Caco-2 (cell line): ENCODE measurements around the gene ACACA. TPM values are rescaled to one million over a fixed set of nuclear protein-coding genes. Genes with fewer than 3 reads are reported as not detected.
A peak's percentile ranks its signal among the peaks of the same experiment; 100 is the strongest.

Source experiments
- BruUV-seq: library from RNA; stranded (reverse); fragments of 400-500 nt; replicated peaks from 2 replicates; lab custom pipeline; 2021; lab: Mats Ljungman, UMichigan
- CTCF ChIA-PET: fragments of 300-600 bp; sonication (Branson Sonifier 250); formaldehyde crosslinking; loops from one replicate; lab custom pipeline; 2022; ENCODE audit warnings: antibody characterized with exemption; lab: Charles Lee
- POLR2A ChIA-PET: fragments of 300-600 bp; sonication (Branson Sonifier 250); formaldehyde crosslinking; loops from one replicate; lab custom pipeline; 2022; ENCODE audit warnings: antibody characterized with exemption; lab: Charles Lee
- DNase-seq, 2 experiments: peaks; one replicate each; pipeline versions ENCODE4 v3.0.0 to v3.0.0-alpha.2; 2020 to 2022
- H3K27me3 ChIP-seq: replicated peaks from 2 replicates; pipeline ENCODE4 v1.6.0; 2011; ENCODE audit warnings: low read length; ENCODE audit not compliant: control insufficient read depth, insufficient read depth
- H3K36me3 ChIP-seq: 2 replicates; pipeline ENCODE4 v1.5.1; 2011; ENCODE audit warnings: low read length; ENCODE audit not compliant: control insufficient read depth, insufficient read depth
- H3K4me1 ChIP-seq: fragments of 250-450 bp; sonication (Bioruptor Pico); 2 replicates; pipeline ENCODE4 v1.5.1; 2020; ENCODE audit warnings: mild to moderate bottlenecking
- H3K4me3 ChIP-seq: 2 replicates; pipeline ENCODE4 v1.5.1; 2011; ENCODE audit warnings: low read depth, mild to moderate bottlenecking, control low read depth, low read length
- H3K9me3 ChIP-seq: fragments of 250-450 bp; sonication (Bioruptor Pico); 2 replicates; pipeline ENCODE4 v1.5.1; 2020; ENCODE audit warnings: mild to moderate bottlenecking, moderate library complexity
- H3K27ac Mint-ChIP-seq: one replicate; pipeline ENCODE4 v1.8.0; 2022; ENCODE audit warnings: mixed read lengths; ENCODE audit not compliant: unreplicated experiment
- H3K27me3 Mint-ChIP-seq: one replicate; pipeline ENCODE4 v1.8.0; 2022; ENCODE audit warnings: mixed read lengths; ENCODE audit not compliant: insufficient read depth, unreplicated experiment
- H3K36me3 Mint-ChIP-seq: one replicate; pipeline ENCODE4 v1.8.0; 2022; ENCODE audit warnings: mild to moderate bottlenecking, mixed read lengths; ENCODE audit not compliant: insufficient read depth, unreplicated experiment
- H3K4me1 Mint-ChIP-seq: one replicate; pipeline ENCODE4 v1.8.0; 2022; ENCODE audit warnings: low read depth, mixed read lengths; ENCODE audit not compliant: unreplicated experiment
- H3K4me3 Mint-ChIP-seq: one replicate; pipeline ENCODE4 v1.8.0; 2022; ENCODE audit warnings: mild to moderate bottlenecking, moderate library complexity, mixed read lengths; ENCODE audit not compliant: unreplicated experiment
- H3K9me3 Mint-ChIP-seq: one replicate; pipeline ENCODE4 v1.8.0; 2022; ENCODE audit warnings: mixed read lengths; ENCODE audit not compliant: unreplicated experiment
- intact Hi-C: fragments of 100-400 bp; cut with micrococcal nuclease; formaldehyde crosslinking; loops from one replicate; pipeline ENCODE4 v1.10.0; 2022; ENCODE audit not compliant: unreplicated experiment
- total RNA-seq: library from RNA; stranded (reverse); gene quantifications from 2 replicates; pipeline ENCODE4 v1.2.3, GENCODE V29; 2022
- TF ChIP-seq, protein P1 (sequence below), 2 experiments: fragments of 200-600 bp in 1 of 2; IDR thresholded peaks; 1 replicate in 1 of 2; 2 replicates in 1 of 2; pipeline versions ENCODE4 v1.5.1 to v1.8.0; 2011 to 2022; ENCODE audit warnings: antibody characterized with exemption in 1 of 2, control low read depth in 1 of 2, inconsistent platforms in 1 of 2, low read depth in 1 of 2, low read length in 1 of 2, mild to moderate bottlenecking in 1 of 2, moderate library complexity in 1 of 2; ENCODE audit not compliant: insufficient read depth in 1 of 2, severe bottlenecking in 1 of 2, unreplicated experiment in 1 of 2

ACACA gene
- total RNA-seq, 1 experiment from 2014 or later, result 108 TPM

DNA sequence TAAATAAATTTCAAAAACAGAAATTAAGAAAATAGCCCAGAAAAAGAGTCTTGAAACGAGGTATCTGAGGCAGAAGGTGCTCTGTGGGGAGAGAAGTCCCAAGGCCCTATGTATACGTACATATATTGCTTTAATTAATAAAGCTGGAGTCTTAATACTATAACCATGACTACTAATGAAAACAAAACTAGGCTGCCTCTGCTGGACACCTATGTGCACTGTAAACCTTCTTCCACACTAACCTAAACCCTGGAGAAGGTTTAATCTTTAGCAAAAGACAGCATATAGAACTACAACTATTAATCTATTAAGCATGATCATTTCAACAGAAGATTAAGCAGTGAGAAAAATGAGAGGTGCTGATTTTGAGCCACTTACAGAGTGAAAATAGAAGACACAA is 184.8 kb downstream of the ACACA start:
- DNase-seq, result no peak
- TF ChIP-seq, protein P1, sequence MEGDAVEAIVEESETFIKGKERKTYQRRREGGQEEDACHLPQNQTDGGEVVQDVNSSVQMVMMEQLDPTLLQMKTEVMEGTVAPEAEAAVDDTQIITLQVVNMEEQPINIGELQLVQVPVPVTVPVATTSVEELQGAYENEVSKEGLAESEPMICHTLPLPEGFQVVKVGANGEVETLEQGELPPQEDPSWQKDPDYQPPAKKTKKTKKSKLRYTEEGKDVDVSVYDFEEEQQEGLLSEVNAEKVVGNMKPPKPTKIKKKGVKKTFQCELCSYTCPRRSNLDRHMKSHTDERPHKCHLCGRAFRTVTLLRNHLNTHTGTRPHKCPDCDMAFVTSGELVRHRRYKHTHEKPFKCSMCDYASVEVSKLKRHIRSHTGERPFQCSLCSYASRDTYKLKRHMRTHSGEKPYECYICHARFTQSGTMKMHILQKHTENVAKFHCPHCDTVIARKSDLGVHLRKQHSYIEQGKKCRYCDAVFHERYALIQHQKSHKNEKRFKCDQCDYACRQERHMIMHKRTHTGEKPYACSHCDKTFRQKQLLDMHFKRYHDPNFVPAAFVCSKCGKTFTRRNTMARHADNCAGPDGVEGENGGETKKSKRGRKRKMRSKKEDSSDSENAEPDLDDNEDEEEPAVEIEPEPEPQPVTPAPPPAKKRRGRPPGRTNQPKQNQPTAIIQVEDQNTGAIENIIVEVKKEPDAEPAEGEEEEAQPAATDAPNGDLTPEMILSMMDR (IDR thresholded peaks at IDR 0.05; ENCODE audit: insufficient read depth in 1 of 2, low read depth in 1 of 2, low read length in 1 of 2, severe bottlenecking in 1 of 2, unreplicated experiment in 1 of 2), result peak in 1 of 2 experiments; percentile 12
- CTCF ChIA-PET, result no interaction called here
- Mint-ChIP-seq H3K4me1 (peaks cover 5% of the 10 kb centered on the region), H3K9me3 (no peaks in the 10 kb centered on the region), H3K27me3 (no peaks in the 10 kb centered on the region), H3K4me3 (no peak overlapping the region), H3K36me3 (peaks cover 63% of the 10 kb centered on the region), H3K27ac (no peak overlapping the region)
- Histone ChIP-seq H3K36me3 (peaks cover 2% of the 10 kb centered on the region; the same call in 1 of the 2 replicates), H3K27me3 (no peaks in the 10 kb centered on the region), H3K4me3 (no peak overlapping the region), H3K9me3 (no peaks in the 10 kb centered on the region), H3K4me1 (no peaks in the 10 kb centered on the region)
- intact Hi-C loops, result no loop called here
- POLR2A ChIA-PET, result no interaction called here
- no TSS peak for BruUV-seq

DNA sequence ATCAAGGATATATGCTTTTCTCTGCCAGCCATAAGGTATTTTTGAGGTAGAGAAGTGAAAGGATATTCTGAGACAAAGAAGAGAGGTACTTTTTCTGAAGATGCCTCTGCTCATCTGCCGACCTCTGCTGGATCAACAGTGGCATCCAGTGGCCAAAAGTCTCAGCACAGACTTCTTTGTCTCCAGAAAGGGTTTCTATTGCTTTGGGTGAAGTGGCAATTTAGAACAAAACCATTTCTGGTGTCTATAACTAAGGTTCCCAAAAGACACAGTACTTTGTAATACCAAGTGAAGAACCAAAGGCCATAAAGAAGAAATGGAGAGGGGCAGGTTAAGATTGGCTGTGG is 186.1 kb downstream of the ACACA start:
- H3K36me3 Mint-ChIP-seq, result peaks cover 70% of the 10 kb centered on the region

DNA sequence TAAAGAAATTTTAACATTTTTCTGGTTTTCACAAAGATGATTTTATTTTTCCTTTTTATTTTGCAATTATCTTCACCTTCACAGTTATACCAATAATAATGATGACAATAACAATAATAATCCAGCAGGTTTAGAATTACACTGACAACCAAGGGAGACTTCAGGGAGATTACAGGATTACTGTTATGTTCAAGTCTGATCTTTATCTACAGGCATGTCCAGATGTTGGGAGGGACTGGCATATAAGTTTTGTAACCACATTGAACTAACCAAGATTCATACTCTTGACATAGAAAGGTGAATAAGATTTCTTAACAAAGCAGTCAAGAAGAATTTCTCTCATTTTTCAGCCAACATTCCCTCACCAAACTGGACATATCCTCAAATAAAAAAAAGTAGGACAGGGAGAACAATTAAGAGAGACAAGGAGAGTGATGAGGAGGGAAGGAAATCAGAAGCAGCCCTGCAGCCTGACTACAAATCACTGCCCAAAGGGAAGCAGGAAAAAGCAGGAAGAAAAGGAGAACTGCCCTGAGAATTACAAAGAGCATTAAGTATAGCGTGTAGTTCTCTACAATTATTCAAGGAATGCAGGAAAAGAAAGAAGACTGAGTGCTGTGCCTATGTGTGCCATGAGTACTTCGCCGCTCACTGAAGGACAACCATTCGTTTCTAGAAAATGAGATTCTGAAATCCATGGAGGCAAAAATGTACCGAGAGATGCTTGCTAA is 186.6 kb downstream of the ACACA start:
- BruUV-seq, result no TSS peak
- POLR2A ChIA-PET, result no interaction called here

More for the DNA sequence above, 186.1 kb downstream of the ACACA start:
- Histone ChIP-seq H3K36me3 (peaks cover 2% of the 10 kb centered on the region; the same call in 1 of the 2 replicates), H3K4me1 (no peaks in the 10 kb centered on the region), H3K9me3 (no peaks in the 10 kb centered on the region), H3K4me3 (no peak overlapping the region), H3K27me3 (no peaks in the 10 kb centered on the region)
- no peaks in the 10 kb centered on the region for H3K9me3 Mint-ChIP-seq
- BruUV-seq, result no TSS peak
- ChIA-PET CTCF (no interaction called here), POLR2A (no interaction called here)
- DNase-seq, result peak in 1 of 2 experiments; percentile 29
- TF ChIP-seq, protein P1 (IDR thresholded peaks at IDR 0.05; ENCODE audit: insufficient read depth in 1 of 2, low read depth in 1 of 2, low read length in 1 of 2, severe bottlenecking in 1 of 2, unreplicated experiment in 1 of 2), result peak; percentile 19 to 43
- intact Hi-C loops, result no loop called here
- H3K27ac Mint-ChIP-seq, result no peak overlapping the region
- no peaks in the 10 kb centered on the region for H3K27me3 Mint-ChIP-seq
- no peak overlapping the region for H3K4me3 Mint-ChIP-seq
- H3K4me1 Mint-ChIP-seq, result peaks cover 5% of the 10 kb centered on the region

More for the DNA sequence above, 186.6 kb downstream of the ACACA start:
- Mint-ChIP-seq H3K9me3 (no peaks in the 10 kb centered on the region), H3K4me1 (peaks cover 5% of the 10 kb centered on the region), H3K4me3 (no peak overlapping the region), H3K36me3 (peaks cover 72% of the 10 kb centered on the region), H3K27me3 (no peaks in the 10 kb centered on the region), H3K27ac (no peak overlapping the region)
- H3K4me3 ChIP-seq, result no peak overlapping the region
- intact Hi-C loops, result no loop called here
- DNase-seq, result no peak
- no peaks in the 10 kb centered on the region for H3K4me1 ChIP-seq
- H3K36me3 ChIP-seq, result peaks cover 2% of the 10 kb centered on the region; the same call in 1 of the 2 replicates
- no peaks in the 10 kb centered on the region for H3K27me3 ChIP-seq
- TF ChIP-seq, protein P1 (IDR thresholded peaks at IDR 0.05; ENCODE audit: insufficient read depth in 1 of 2, low read depth in 1 of 2, low read length in 1 of 2, severe bottlenecking in 1 of 2, unreplicated experiment in 1 of 2), result no peak
- no peaks in the 10 kb centered on the region for H3K9me3 ChIP-seq
- CTCF ChIA-PET, result no interaction called here
